ENCODE results near the gene GABBR1.

GRCh38 chr6:29559524-29560287, 73.3 kb downstream of the GABBR1 start, which contains the start of gene UBD:
- TF ChIP-seq CTCF (conservative IDR thresholded peaks at IDR 0.05) (no peak), EZH2 (IDR thresholded peaks at IDR 0.05; ENCODE audit: low read depth) (no peak)
